Measurements from ENCODE around the gene CNTN5.

The CNTN5 gene

GRCh38 chr11:99638073-99638553, 617.4 kb downstream of the CNTN5 start:
- no peak for DNase-seq

GRCh38 chr11:99640671-99641070, 619.9 kb downstream of the CNTN5 start:
- no peak for DNase-seq

DNA sequence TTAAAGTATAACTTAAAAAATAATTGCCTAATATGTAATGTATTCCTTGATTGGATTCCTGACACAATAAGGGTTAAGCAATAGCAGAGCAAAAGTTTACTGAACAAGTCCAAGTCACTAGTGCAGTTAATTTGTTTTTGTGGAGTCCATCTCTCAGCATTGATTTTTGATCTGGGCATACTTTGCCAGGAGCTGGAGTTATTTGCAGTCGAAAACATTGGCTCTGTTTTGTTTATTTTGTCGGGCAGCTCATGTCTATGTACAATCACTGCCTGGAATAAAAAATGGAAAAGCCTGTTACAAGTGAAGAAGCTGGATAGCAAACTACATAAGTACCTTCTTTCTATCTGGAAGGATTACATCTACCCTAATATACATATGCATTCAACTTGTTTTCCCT, 625.2 kb downstream of the CNTN5 start:
- DNase-seq, result no peak

DNA sequence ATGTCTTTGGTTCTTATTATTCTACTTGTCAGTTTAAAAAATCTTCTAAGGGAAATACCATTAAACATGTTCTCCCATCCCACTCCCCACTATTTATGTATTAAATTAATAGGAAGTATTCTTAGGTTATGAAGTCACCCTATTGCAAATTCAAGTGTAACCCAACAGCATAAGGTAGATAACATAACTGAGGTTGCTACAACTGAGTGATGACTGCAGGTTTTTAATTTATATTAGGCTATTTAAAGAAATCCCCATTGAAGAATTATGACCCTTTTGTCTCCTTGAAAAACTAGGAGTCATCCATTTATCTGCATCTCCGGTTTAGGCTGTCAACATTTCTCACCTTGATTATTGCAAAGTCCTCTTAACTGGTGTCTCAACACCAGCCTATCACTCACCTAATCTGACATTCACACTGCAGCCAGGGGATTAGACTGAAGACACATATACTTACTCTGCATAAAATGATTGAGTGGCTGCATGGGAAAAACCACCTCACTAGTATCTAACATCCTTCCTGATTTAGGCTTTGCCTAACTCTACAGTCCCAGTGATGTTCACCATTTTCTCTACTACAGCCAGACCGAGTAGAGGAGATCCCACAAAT, 649.4 kb downstream of the CNTN5 start:
- DNase-seq, result no peak

GRCh38 chr11:99671808-99672409, 651.2 kb downstream of the CNTN5 start:
- DNase-seq, result no peak

GRCh38 chr11:99676292-99676691, 655.5 kb downstream of the CNTN5 start:
- DNase-seq, result no peak

GRCh38 chr11:99682171-99682570, 661.4 kb downstream of the CNTN5 start:
- no peak for DNase-seq

GRCh38 chr11:99682646-99683045, 661.9 kb downstream of the CNTN5 start:
- DNase-seq, result no peak

DNA sequence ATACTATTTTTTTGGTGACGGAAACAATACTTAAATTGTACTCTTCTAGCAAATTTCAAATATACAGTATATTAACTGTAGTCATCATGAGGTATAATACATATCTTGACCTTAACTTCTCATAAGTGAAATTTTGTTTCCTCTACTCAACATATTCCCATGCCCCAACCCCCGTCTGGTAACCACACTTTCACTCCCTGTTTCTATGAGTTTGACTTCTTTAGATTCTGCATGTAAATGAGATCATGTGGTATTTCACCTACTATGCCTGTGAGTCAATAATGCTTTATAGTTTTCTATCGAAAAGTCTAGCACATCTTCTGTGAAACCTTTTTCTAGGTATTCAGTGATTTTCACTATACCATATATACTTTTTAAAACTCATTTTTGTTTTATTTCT, 663.2 kb downstream of the CNTN5 start:
- no peak for DNase-seq

DNA sequence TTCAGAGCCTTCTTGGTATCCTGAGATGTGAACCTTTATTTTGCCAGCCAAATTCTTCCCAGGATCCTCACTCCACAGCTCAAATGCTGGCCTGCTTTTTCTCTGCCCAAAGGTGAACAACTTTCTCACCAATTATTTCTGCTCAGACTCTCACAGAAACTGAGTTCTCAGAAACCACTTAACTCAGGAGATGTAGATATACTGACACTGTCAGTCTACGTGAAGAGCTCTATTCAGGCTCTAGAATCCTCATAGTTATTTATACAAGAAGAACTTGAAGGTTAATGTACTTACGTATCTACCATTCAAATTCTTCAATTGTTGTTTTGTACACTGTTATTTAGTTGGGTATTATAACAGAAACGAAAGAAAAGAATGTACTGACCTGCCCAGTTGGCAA, 666.1 kb downstream of the CNTN5 start:
- DNase-seq, result no peak

DNA sequence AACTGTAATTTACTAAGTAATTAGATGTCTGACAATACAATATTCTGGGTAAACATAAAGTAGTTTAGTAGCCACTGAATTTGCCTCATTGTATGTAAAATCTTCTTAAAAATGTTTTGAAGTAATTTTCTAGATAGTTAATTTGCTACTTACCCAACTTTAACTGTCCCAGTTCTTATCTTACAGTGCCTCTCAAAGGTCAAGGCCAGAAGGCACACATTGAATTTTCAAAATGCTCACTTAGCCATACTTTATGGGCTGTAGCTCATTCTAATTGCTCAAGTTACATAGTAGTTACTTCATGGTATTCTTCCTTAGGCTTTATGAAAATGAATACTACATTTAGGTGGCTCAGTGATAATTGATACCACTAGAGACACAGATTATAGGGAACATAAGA, 666.6 kb downstream of the CNTN5 start:
- no peak for DNase-seq

GRCh38 chr11:99693941-99694492, 673.3 kb downstream of the CNTN5 start:
- no peak for DNase-seq

DNA sequence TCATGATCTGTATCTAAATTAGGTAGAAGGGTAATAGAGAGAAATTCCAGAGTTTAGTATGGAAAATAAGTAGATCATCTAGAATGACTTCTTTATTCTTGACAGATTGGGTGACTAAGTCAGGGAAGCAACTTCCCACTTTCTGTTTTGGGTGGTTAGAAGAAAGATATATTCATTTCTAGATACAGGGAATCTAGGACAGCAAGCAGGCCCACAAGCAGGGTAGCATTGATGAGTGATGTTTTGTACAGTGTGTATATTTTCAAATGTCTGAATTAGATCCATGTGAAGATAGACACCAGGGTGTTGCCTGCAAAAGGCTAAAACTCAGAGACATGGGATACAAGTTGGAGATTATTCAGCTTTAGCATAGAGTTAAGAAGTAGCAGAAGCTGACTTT, 674.4 kb downstream of the CNTN5 start:
- DNase-seq, result no peak

GRCh38 chr11:99706848-99707247, 686.1 kb downstream of the CNTN5 start:
- no peak for DNase-seq

GRCh38 chr11:99708928-99709672, 688.4 kb downstream of the CNTN5 start:
- DNase-seq, result no peak

DNA sequence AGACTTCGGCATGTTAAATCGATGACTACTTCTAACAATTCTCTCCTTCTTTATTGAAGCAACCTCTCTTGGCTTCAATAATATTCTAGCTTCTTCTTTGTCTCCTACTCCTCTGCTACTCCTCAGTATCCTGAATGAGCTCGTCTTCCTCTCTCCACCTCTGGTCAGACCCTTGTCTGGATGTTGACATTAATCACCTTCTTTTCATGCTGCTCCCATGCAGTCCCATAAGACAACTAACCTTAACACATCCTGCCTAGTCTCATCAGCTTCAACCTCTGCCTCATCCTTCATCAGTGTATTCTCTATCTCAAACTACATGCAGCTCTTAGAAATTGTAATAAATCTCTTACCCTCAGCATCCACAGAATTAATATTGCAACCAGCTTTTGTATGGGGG, 695.6 kb downstream of the CNTN5 start:
- DNase-seq, result no peak

DNA sequence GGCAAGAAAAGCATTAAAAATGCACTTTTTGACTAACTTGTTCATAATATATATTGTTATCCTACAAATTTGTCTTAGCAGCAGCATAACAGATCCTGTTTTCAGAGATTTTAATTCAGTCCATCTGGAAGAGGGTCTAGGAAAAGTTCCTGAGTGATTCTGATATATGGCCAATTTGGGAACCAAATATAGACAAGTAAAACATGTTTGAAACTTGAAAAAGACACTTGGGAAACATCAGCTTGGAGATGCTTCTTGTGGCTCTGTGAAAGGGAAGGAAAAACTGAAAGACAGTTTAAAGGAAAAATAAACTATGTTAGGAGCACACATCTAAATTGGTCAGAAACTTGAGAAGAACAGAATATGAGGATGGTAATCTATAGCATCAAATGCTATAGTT, 697.5 kb downstream of the CNTN5 start:
- no peak for DNase-seq

DNA sequence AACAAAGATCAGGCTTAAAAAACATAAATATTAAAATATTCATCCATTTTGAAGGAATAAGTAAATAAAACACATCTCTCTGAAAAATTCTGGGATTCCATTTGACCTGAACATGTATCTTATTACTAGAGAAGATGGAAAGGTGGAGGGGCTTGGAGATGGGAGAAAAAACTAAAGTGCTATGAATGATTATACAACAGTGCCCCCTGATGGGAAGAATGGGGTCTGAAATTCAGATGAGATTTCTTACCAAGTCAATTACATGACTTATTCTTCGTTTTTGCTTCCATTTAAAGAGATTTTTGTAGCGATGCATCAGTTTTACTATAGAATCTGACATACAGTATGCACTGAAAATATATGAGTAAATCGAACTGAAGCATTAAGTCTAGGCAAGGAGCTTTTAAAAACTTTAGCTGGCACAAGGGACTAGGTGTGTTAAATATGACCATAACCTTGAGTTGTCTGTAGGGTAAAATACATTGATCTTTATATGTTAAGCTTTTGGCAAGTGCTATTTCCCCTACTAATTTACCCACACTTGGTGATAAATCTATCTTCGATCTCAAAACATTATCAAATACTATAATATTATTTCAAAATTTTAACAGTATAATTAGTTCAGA, 718.8 kb downstream of the CNTN5 start:
- no peak for DNase-seq

DNA sequence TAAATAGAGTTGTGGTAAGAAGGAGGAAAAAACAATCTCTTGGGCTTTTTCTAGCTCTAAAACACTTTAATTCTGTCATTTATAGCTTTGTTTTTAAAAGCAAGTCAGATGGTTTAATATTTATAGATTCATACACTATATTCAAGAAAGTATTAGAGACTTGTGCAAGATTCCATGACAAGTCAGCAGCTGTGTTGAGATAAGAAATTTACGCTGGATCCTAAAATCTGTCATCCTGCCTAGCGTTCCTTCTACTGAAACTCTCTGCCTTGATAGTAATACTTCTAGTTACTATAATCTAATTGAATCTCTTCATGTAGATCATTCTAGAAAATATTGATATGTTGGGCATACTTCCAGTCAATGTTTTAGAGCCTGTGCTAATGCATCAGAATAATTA, 721.8 kb downstream of the CNTN5 start:
- no peak for DNase-seq

- no peak for DNase-seq
These were observed 739.0 kb downstream of the CNTN5 start for GRCh38 chr11:99759787-99760186.

DNA sequence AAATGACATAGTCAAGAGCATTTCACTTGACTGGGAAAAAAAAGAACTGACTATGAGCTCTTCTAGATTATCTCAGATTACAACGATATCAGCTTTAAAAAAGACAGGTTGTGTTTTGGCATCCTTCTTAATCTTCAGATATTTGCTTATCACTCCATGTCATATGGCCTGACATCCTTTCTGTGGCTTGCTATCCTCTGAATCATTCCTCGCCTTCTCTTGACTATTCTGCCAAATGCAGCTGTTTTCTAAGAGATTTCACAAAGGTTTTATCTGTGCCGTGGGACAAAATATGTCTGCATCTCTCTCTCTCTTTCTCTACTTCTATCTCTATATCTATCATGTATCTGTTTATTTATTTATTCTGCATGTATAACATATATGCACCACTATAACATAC, 746.1 kb downstream of the CNTN5 start:
- DNase-seq, result no peak

DNA sequence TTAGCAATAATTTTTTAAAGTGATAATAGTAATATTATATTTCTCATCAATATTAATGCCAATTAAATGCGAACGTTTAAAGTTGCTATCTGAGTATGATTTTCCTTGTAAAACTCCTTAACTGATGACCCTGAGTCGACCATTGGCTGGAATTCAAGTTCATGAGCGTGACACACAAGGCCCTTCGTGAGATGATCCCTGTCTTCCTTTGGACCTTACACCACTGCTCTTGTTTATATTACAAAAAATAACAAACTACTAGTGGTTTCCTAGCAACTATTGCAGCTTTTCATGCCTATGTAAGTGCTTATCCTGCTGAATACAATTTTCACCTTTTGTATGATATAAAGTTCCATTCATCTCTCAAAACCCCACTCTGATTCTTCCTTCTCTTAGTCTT, 752.9 kb downstream of the CNTN5 start:
- DNase-seq, result no peak

DNA sequence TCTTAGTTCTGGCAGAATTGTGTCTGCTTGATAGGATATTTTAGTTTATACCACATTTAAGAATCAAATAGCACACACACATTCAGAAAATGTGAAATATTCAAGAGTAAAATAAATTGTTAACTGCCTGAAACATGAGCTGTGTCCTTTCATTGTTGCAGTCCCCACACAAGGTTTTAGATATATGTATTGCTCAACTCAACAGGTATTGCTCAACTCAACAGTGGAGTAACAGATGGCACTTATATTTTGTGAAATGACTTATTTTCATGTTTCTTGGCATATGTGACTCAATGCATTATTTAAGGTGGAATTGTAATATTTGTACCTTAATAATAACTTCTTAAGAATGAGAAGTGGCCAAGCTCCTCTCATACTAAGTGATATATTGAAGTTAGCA, 760.3 kb downstream of the CNTN5 start:
- DNase-seq, result no peak

DNA sequence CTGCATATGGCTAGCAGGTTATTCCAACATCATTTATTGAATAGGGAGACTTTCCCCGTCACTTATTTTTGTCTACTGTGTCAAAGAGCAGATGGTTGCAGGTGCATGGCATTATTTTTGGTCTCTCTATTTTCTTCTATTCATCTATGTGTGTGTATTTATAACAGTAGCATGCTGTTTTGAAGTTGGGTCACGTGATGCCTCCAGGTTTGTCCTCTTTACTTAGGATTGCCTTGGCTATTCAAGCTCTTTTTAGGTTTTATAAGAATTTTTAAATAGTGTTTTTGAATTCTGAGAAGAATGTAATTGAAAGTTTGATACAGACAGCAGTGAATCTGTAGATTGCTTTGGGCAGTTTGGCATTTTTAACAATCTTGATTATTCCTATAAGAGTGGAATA, 770.6 kb downstream of the CNTN5 start:
- DNase-seq, result no peak
